Mesothelial cell of epicardium (in vitro differentiated cells): ENCODE data around the gene LMO1. TPM values are rescaled to one million over a fixed set of nuclear protein-coding genes. Genes with fewer than 3 reads are reported as not detected.

Experiments
- DNase-seq, 2 experiments: peaks; one replicate each; pipeline ENCODE4 v3.0.0; 2021; ENCODE audit warnings: low spot score in 2 of 2; ENCODE audit not compliant: unreplicated experiment in 2 of 2
- H3K27ac Mint-ChIP-seq: 2 replicates; pipeline ENCODE4 v1.8.0; 2021; ENCODE audit warnings: mixed read lengths
- H3K27me3 Mint-ChIP-seq: 2 replicates; pipeline ENCODE4 v1.8.0; 2021; ENCODE audit warnings: low read depth, mixed read lengths
- H3K36me3 Mint-ChIP-seq: 2 replicates; pipeline ENCODE4 v1.8.0; 2021; ENCODE audit warnings: mixed read lengths
- H3K4me1 Mint-ChIP-seq: 2 replicates; pipeline ENCODE4 v1.8.0; 2021; ENCODE audit warnings: mixed read lengths
- H3K4me3 Mint-ChIP-seq: 2 replicates; pipeline ENCODE4 v1.8.0; 2021; ENCODE audit warnings: mild to moderate bottlenecking, moderate library complexity, mixed read lengths
- H3K9me3 Mint-ChIP-seq: 2 replicates; pipeline ENCODE4 v1.8.0; 2021; ENCODE audit warnings: mixed read lengths
- total RNA-seq: library from RNA; stranded (reverse); gene quantifications from 3 replicates; pipeline ENCODE4 v1.2.1, GENCODE V29; 2021
- TF ChIP-seq, protein P1 (sequence below): fragments of 200-600 bp; sonication (generic); IDR thresholded peaks from one replicate; pipeline ENCODE4 v1.5.0; 2021; ENCODE audit warnings: antibody characterized with exemption; ENCODE audit not compliant: unreplicated experiment

The LMO1 gene
- total RNA-seq, 1 donor from 2014 or later: 4.1 TPM

- Mint-ChIP-seq H3K4me3 (no peak overlapping the region), H3K36me3 (no peaks in the 10 kb centered on the region), H3K9me3 (no peaks in the 10 kb centered on the region), H3K4me1 (peaks cover 26% of the 10 kb centered on the region), H3K27ac (no peak overlapping the region), H3K27me3 (peaks cover 1% of the 10 kb centered on the region)
- DNase-seq: no peak
- TF ChIP-seq, protein P1, sequence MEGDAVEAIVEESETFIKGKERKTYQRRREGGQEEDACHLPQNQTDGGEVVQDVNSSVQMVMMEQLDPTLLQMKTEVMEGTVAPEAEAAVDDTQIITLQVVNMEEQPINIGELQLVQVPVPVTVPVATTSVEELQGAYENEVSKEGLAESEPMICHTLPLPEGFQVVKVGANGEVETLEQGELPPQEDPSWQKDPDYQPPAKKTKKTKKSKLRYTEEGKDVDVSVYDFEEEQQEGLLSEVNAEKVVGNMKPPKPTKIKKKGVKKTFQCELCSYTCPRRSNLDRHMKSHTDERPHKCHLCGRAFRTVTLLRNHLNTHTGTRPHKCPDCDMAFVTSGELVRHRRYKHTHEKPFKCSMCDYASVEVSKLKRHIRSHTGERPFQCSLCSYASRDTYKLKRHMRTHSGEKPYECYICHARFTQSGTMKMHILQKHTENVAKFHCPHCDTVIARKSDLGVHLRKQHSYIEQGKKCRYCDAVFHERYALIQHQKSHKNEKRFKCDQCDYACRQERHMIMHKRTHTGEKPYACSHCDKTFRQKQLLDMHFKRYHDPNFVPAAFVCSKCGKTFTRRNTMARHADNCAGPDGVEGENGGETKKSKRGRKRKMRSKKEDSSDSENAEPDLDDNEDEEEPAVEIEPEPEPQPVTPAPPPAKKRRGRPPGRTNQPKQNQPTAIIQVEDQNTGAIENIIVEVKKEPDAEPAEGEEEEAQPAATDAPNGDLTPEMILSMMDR: no peak
Observed at GRCh38 chr11:8288166-8288772, 24.6 kb upstream of the LMO1 start.

GRCh38 chr11:8287703-8288102, 24.0 kb upstream of the LMO1 start:
- Mint-ChIP-seq H3K4me3 (no peak overlapping the region), H3K27ac (no peak overlapping the region), H3K9me3 (no peaks in the 10 kb centered on the region), H3K4me1 (peaks cover 26% of the 10 kb centered on the region), H3K27me3 (peaks cover 1% of the 10 kb centered on the region), H3K36me3 (no peaks in the 10 kb centered on the region)
- TF ChIP-seq, protein P1: no peak
- DNase-seq: no peak

DNA sequence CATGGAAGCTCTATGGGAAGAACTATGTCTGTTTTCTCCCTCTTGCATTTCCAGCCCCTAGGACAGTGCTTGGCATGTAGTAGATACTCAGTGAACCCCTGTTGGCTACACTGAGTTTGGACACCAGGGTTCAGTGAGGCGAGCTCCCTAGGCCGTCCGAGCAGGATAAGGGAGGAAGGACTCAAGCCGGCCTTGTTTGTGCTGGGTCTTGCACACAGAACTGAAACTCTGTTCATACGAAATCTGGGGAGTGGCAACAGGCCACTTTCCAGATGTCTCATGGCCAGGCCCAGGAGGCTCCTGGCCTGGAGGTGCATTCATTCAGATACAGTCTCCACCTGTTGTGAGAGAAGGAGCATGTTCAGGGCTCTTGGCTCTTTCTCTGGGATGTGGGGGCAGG, 23.6 kb upstream of the LMO1 start:
- no peak overlapping the region for H3K27ac Mint-ChIP-seq
- H3K4me3 Mint-ChIP-seq: no peak overlapping the region
- TF ChIP-seq, protein P1: no peak
- H3K9me3 Mint-ChIP-seq: no peaks in the 10 kb centered on the region
- H3K36me3 Mint-ChIP-seq: no peaks in the 10 kb centered on the region
- peaks cover 26% of the 10 kb centered on the region for H3K4me1 Mint-ChIP-seq
- H3K27me3 Mint-ChIP-seq: peaks cover 1% of the 10 kb centered on the region
- peak in 1 of 2 experiments; percentile 28 for DNase-seq

- TF ChIP-seq, protein P1: no peak
- Mint-ChIP-seq H3K4me1 (peaks cover 26% of the 10 kb centered on the region), H3K9me3 (no peaks in the 10 kb centered on the region), H3K36me3 (no peaks in the 10 kb centered on the region), H3K27me3 (peaks cover 1% of the 10 kb centered on the region), H3K4me3 (no peak overlapping the region), H3K27ac (no peak overlapping the region)
- no peak for DNase-seq
Observed at GRCh38 chr11:8286886-8287285, 23.2 kb upstream of the LMO1 start.

GRCh38 chr11:8285796-8286195, 22.1 kb upstream of the LMO1 start:
- Mint-ChIP-seq H3K27me3 (no peaks in the 10 kb centered on the region), H3K27ac (no peak overlapping the region), H3K4me3 (no peak overlapping the region), H3K36me3 (no peaks in the 10 kb centered on the region), H3K9me3 (no peaks in the 10 kb centered on the region), H3K4me1 (peaks cover 24% of the 10 kb centered on the region)
- DNase-seq: peak in 1 of 2 experiments; percentile 26
- TF ChIP-seq, protein P1: no peak
